PFSK-1 (cell line): ENCODE measurements around the gene PIK3R1.

Source experiments
- FOXP2 ChIP-seq: optimal IDR thresholded peaks from 2 replicates; pipeline ENCODE3; 2011; ENCODE audit warnings: borderline replicate concordance, control low read depth, inconsistent platforms; ENCODE audit not compliant: insufficient read depth; ENCODE audit errors: extremely low read length, extremely low read depth
- POLR2AphosphoS5 ChIP-seq: IDR thresholded peaks from 2 replicates; pipeline ENCODE4 v1.6.1; 2012; ENCODE audit warnings: low read depth, mild to moderate bottlenecking, control low read depth, low read length, moderate library complexity
- REST ChIP-seq, 2 experiments: IDR thresholded peaks; 2 replicates each; pipeline versions ENCODE4 v1.6.1 to v1.8.0; 2011 to 2012; ENCODE audit warnings: low read depth in 2 of 2, low read length in 2 of 2, control low read depth in 1 of 2, inconsistent platforms in 1 of 2, mild to moderate bottlenecking in 1 of 2, moderate library complexity in 1 of 2; ENCODE audit not compliant: insufficient read depth in 1 of 2
- SIN3A ChIP-seq: IDR thresholded peaks from 2 replicates; pipeline ENCODE4 v1.6.1; 2012; ENCODE audit warnings: mild to moderate bottlenecking, low read length, moderate library complexity, borderline replicate concordance; ENCODE audit not compliant: insufficient read depth
- TAF1 ChIP-seq: IDR thresholded peaks from 2 replicates; pipeline ENCODE4 v1.6.1; 2012; ENCODE audit warnings: low read length, control low read depth, borderline replicate concordance; ENCODE audit not compliant: insufficient read depth

Gene PIK3R1

GRCh38 chr5:68243681-68244080 is 28.1 kb downstream of the PIK3R1 start:
- TF ChIP-seq POLR2AphosphoS5 (no peak), FOXP2 (no peak), REST (IDR thresholded peaks at IDR 0.05; ENCODE audit: insufficient read depth in 1 of 2, low read depth in 2 of 2, low read length in 2 of 2) (no peak), TAF1 (no peak), SIN3A (no peak)

- TF ChIP-seq FOXP2 (no peak), SIN3A (no peak), REST (IDR thresholded peaks at IDR 0.05; ENCODE audit: insufficient read depth in 1 of 2, low read depth in 2 of 2, low read length in 2 of 2) (no peak), TAF1 (no peak), POLR2AphosphoS5 (no peak)
Observed at GRCh38 chr5:68245319-68245718, 29.8 kb downstream of the PIK3R1 start.

- TF ChIP-seq REST (IDR thresholded peaks at IDR 0.05; ENCODE audit: insufficient read depth in 1 of 2, low read depth in 2 of 2, low read length in 2 of 2): no peak
- no peak for TF ChIP-seq SIN3A
- no peak for TF ChIP-seq TAF1
- no peak for TF ChIP-seq POLR2AphosphoS5
- no peak for TF ChIP-seq FOXP2
Observed at GRCh38 chr5:68246802-68247201, 31.2 kb downstream of the PIK3R1 start.

- TF ChIP-seq SIN3A: no peak
- TF ChIP-seq FOXP2: no peak
- TF ChIP-seq TAF1: no peak
- TF ChIP-seq POLR2AphosphoS5: no peak
- no peak for TF ChIP-seq REST (IDR thresholded peaks at IDR 0.05; ENCODE audit: insufficient read depth in 1 of 2, low read depth in 2 of 2, low read length in 2 of 2)
Observed at GRCh38 chr5:68247627-68248026, 32.1 kb downstream of the PIK3R1 start.

- no peak for TF ChIP-seq TAF1
- TF ChIP-seq POLR2AphosphoS5: no peak
- no peak for TF ChIP-seq REST (IDR thresholded peaks at IDR 0.05; ENCODE audit: insufficient read depth in 1 of 2, low read depth in 2 of 2, low read length in 2 of 2)
- TF ChIP-seq FOXP2: no peak
- no peak for TF ChIP-seq SIN3A
Observed at GRCh38 chr5:68248896-68249295, 33.3 kb downstream of the PIK3R1 start.
